OCI-LY3 (cell line): ENCODE measurements around the gene SCP2.

Source experiments
- H2AFZ ChIP-seq: fragments of 200-600, 300-600 bp; shearing (Covaris generic); 2 replicates; pipeline ENCODE4 v1.6.0; 2014; ENCODE audit warnings: antibody characterized with exemption, low read depth, low read length
- H3K27ac ChIP-seq: fragments of 200-600, 300-600 bp; sonication (generic); 2 replicates; pipeline ENCODE4 v1.5.1; 2014; ENCODE audit warnings: mild to moderate bottlenecking, low read length, moderate library complexity, mixed read lengths
- H3K27me3 ChIP-seq: fragments of 200-600, 300-600 bp; sonication (generic); 2 replicates; pipeline ENCODE4 v1.6.1; 2014; ENCODE audit warnings: low read depth, low read length, mixed read lengths
- H3K36me3 ChIP-seq: fragments of 200-600, 300-600 bp; sonication (generic); replicated peaks from 2 replicates; pipeline ENCODE3; 2014; ENCODE audit warnings: low read depth, low read length, mixed read lengths
- H3K4me1 ChIP-seq: fragments of 300-600, 200-600 bp; sonication (generic); 2 replicates; pipeline ENCODE4 v1.6.1; 2014; ENCODE audit warnings: low read length, mixed read lengths
- H3K4me2 ChIP-seq: fragments of 200-600, 300-600 bp; sonication (generic); 2 replicates; pipeline ENCODE4 v1.6.1; 2014; ENCODE audit warnings: low read length, mixed read lengths
- H3K4me3 ChIP-seq: fragments of 300-600, 200-600 bp; sonication (generic); 2 replicates; pipeline ENCODE4 v1.5.1; 2014; ENCODE audit warnings: antibody characterized with exemption, mild to moderate bottlenecking, low read length, moderate library complexity
- H3K79me2 ChIP-seq: fragments of 300-600, 200-600 bp; shearing (Covaris generic); 2 replicates; pipeline ENCODE4 v1.6.1; 2014; ENCODE audit warnings: mild to moderate bottlenecking, low read length, mixed read lengths
- H3K9ac ChIP-seq: fragments of 300-600, 200-600 bp; shearing (Covaris generic); 2 replicates; pipeline ENCODE4 v1.6.0; 2014; ENCODE audit warnings: mild to moderate bottlenecking, low read length, moderate library complexity
- H3K9me3 ChIP-seq: fragments of 200-600, 300-600 bp; shearing (Covaris generic); 2 replicates; pipeline ENCODE4 v1.6.1; 2014; ENCODE audit warnings: low read length, mixed read lengths; ENCODE audit not compliant: insufficient read depth
- H4K20me1 ChIP-seq: fragments of 200-600, 300-600 bp; sonication (generic); 2 replicates; pipeline ENCODE4 v1.6.1; 2016; ENCODE audit warnings: low read length, mixed read lengths; ENCODE audit not compliant: insufficient read depth
- CTCF ChIP-seq: fragments of 200-600, 300-600 bp; sonication (generic); IDR thresholded peaks from 2 replicates; pipeline ENCODE4 v1.5.1; 2014; ENCODE audit warnings: antibody characterized with exemption, low read length, low read depth
- EZH2phosphoT487 ChIP-seq: fragments of 200-600 bp; shearing (Covaris generic); IDR thresholded peaks from 2 replicates; pipeline ENCODE4 v1.6.1; 2018; ENCODE audit warnings: antibody characterized with exemption, mixed run types, low read depth

SCP2 gene

DNA sequence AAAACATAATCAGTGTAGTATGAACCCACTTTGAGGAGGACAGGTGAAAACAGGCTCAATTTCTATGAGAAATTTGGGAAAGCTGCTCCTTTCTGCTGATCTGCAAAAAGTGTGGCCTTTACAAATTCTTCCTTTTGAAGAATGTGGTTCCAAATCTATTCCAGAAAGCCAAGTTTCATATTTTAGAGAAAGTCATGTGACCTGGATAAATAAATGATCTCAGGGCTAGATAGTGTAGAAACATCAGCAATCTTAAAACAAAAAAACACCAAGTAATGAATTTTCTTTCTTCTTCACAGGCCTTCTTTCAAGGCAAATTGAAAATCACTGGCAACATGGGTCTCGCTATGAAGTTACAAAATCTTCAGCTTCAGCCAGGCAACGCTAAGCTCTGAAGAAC is 123.2 kb downstream of the SCP2 start:
- H3K27ac ChIP-seq, result no peak overlapping the region
- H3K4me1 ChIP-seq, result no peaks in the 10 kb centered on the region
- H3K36me3 ChIP-seq, result no peaks in the 10 kb centered on the region
- H3K9me3 ChIP-seq, result no peaks in the 10 kb centered on the region
- no peak overlapping the region for H3K9ac ChIP-seq
- no peaks in the 10 kb centered on the region for H3K27me3 ChIP-seq
- H4K20me1 ChIP-seq, result no peaks in the 10 kb centered on the region
- no peak overlapping the region for H3K4me3 ChIP-seq
- H3K79me2 ChIP-seq, result no peaks in the 10 kb centered on the region
- H2AFZ ChIP-seq, result no peak overlapping the region
- H3K4me2 ChIP-seq, result no peak overlapping the region
- TF ChIP-seq EZH2phosphoT487 (no peak), CTCF (no peak)

DNA sequence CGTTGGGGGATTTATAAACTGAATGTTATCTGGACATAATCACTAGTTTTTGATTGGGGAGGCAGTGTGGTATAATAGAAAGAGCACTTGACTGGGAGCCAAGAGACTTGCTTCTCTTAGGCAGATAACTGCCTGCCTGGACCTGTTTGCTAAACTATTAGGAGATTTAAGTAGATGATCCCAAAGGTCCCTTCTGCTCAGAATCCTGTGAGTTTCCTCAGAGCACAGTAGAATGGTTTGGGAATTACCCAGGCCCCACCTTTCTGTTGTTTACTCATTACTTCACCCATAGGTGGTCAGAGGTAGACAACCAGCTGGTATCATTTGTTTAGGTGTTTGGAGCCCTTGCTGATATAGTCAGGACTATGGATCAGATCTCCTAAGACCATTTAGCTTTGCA is 124.6 kb downstream of the SCP2 start:
- no peak overlapping the region for H3K4me3 ChIP-seq
- H3K4me2 ChIP-seq, result no peak overlapping the region
- H3K27ac ChIP-seq, result no peak overlapping the region
- no peaks in the 10 kb centered on the region for H3K27me3 ChIP-seq
- no peaks in the 10 kb centered on the region for H3K9me3 ChIP-seq
- no peak overlapping the region for H3K9ac ChIP-seq
- no peaks in the 10 kb centered on the region for H3K4me1 ChIP-seq
- no peaks in the 10 kb centered on the region for H4K20me1 ChIP-seq
- H3K36me3 ChIP-seq, result no peaks in the 10 kb centered on the region
- TF ChIP-seq EZH2phosphoT487, result no peak
- no peak for TF ChIP-seq CTCF
- no peaks in the 10 kb centered on the region for H3K79me2 ChIP-seq
- H2AFZ ChIP-seq, result no peak overlapping the region

- Histone ChIP-seq H3K79me2 (no peaks in the 10 kb centered on the region), H3K9ac (no peak overlapping the region)
- TF ChIP-seq CTCF (no peak), EZH2phosphoT487 (no peak)
Measured at GRCh38 chr1:53057127-53057526, 130.1 kb downstream of the SCP2 start.

DNA sequence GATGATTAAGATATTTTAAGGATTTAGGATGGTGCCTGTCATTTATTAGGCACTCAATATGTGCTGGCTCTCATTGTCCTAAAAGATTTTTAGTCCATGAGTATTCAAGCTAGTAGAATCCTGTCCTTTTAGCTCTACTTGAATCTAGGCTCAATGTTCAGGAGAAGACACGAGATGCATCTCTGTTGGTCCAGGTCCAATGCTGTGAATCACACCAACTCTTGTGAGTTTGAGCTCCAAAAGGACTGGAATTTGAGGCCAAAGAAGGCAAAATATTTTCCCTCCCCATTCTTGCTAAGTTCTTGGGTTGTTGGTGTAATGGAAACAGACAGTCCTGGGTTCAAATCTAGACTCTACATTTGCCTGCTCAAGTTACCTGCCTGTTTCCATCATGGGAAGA is 133.5 kb downstream of the SCP2 start:
- no peaks in the 10 kb centered on the region for H3K9me3 ChIP-seq
- H3K27me3 ChIP-seq, result no peaks in the 10 kb centered on the region
- no peaks in the 10 kb centered on the region for H4K20me1 ChIP-seq
- TF ChIP-seq EZH2phosphoT487 (no peak), CTCF (no peak)
- no peak overlapping the region for H3K4me2 ChIP-seq
- no peaks in the 10 kb centered on the region for H3K36me3 ChIP-seq
- no peaks in the 10 kb centered on the region for H3K79me2 ChIP-seq
- H3K4me1 ChIP-seq, result no peaks in the 10 kb centered on the region
- no peak overlapping the region for H3K4me3 ChIP-seq
- H2AFZ ChIP-seq, result no peak overlapping the region
- H3K27ac ChIP-seq, result no peak overlapping the region
- no peak overlapping the region for H3K9ac ChIP-seq

More at GRCh38 chr1:53057127-53057526, 130.1 kb downstream of the SCP2 start:
- Histone ChIP-seq H3K4me3 (no peak overlapping the region), H3K27me3 (no peaks in the 10 kb centered on the region), H3K36me3 (no peaks in the 10 kb centered on the region), H2AFZ (no peak overlapping the region), H4K20me1 (no peaks in the 10 kb centered on the region), H3K4me1 (no peaks in the 10 kb centered on the region), H3K4me2 (no peak overlapping the region), H3K27ac (no peak overlapping the region), H3K9me3 (no peaks in the 10 kb centered on the region)
